ENCODE data around the gene HERC5.

Gene HERC5

GRCh38 chr4:88456670-88457306, at the start of gene HERC5:
Gene HERC5, plus strand, starts transcription at chr4:88457119. Its CDS starts 151 bp downstream, at chr4:88457270.
- TF ChIP-seq, protein P1, sequence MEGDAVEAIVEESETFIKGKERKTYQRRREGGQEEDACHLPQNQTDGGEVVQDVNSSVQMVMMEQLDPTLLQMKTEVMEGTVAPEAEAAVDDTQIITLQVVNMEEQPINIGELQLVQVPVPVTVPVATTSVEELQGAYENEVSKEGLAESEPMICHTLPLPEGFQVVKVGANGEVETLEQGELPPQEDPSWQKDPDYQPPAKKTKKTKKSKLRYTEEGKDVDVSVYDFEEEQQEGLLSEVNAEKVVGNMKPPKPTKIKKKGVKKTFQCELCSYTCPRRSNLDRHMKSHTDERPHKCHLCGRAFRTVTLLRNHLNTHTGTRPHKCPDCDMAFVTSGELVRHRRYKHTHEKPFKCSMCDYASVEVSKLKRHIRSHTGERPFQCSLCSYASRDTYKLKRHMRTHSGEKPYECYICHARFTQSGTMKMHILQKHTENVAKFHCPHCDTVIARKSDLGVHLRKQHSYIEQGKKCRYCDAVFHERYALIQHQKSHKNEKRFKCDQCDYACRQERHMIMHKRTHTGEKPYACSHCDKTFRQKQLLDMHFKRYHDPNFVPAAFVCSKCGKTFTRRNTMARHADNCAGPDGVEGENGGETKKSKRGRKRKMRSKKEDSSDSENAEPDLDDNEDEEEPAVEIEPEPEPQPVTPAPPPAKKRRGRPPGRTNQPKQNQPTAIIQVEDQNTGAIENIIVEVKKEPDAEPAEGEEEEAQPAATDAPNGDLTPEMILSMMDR (IDR thresholded peaks at IDR 0.05; ENCODE audit: low read depth, low read length) = peak; percentile 55
- H3K4me3 ChIP-seq (ENCODE audit: low read depth, low read length) = peak within 1 kb of the TSS; percentile 61

DNA sequence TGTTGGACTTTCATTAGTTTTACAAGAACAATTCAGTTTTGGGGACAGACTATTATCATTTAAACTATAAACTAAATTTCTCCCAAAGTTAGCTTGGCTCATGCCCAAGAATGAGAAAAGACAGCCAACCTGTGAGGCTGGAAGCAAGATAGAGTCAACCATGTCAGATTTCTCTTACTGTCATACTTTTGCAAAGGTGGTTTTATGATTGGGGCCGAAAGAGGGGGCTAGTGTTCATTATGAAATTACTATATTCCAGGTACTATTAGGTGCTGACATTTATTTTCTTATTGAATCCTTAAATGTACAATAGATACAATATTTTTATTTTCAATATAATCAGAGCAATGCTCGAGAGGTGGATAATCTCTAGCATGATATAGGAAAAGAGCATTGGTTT, 47.7 kb upstream of the HERC5 start:
- TF ChIP-seq, protein P1 (IDR thresholded peaks at IDR 0.05; ENCODE audit: low read depth, low read length) = no peak
- H3K4me3 ChIP-seq (ENCODE audit: low read depth, low read length) = no peak overlapping the region

DNA sequence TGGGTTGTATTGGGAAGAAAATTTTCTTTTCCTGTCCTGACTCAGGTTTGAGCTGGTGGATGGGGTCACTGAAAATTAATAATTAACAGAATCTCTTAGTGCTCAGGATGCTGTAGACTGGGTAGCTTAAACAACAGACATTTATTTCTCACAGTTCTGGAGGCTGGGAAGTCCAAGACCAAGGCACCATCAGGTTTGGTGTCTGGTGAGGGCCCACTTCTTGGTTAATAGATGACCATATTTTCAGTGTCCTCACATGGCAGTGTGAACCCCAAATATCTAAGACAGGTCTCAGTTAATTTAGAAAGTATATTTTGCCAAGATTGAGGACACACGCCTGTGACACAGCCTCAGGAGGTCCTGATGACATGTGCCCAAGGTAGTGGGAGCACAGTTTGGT, 47.1 kb upstream of the HERC5 start:
- H3K4me3 ChIP-seq (ENCODE audit: low read depth, low read length) = no peak overlapping the region
- TF ChIP-seq, protein P1 (IDR thresholded peaks at IDR 0.05; ENCODE audit: low read depth, low read length) = no peak

GRCh38 chr4:88411491-88412096, 45.3 kb upstream of the HERC5 start:
- TF ChIP-seq, protein P1 (IDR thresholded peaks at IDR 0.05; ENCODE audit: low read depth, low read length) = no peak
- no peak overlapping the region for H3K4me3 ChIP-seq (ENCODE audit: low read depth, low read length)

- TF ChIP-seq, protein P1 (IDR thresholded peaks at IDR 0.05; ENCODE audit: low read depth, low read length) = no peak
Measured at GRCh38 chr4:88413801-88414200, 43.1 kb upstream of the HERC5 start.

GRCh38 chr4:88414755-88415154, 42.2 kb upstream of the HERC5 start:
- TF ChIP-seq, protein P1 (IDR thresholded peaks at IDR 0.05; ENCODE audit: low read depth, low read length) = no peak
- no peak overlapping the region for H3K4me3 ChIP-seq (ENCODE audit: low read depth, low read length)

More at GRCh38 chr4:88413801-88414200, 43.1 kb upstream of the HERC5 start:
- no peak overlapping the region for H3K4me3 ChIP-seq (ENCODE audit: low read depth, low read length)

GRCh38 chr4:88415982-88416381, 40.9 kb upstream of the HERC5 start:
- TF ChIP-seq, protein P1 (IDR thresholded peaks at IDR 0.05; ENCODE audit: low read depth, low read length) = no peak
- no peak overlapping the region for H3K4me3 ChIP-seq (ENCODE audit: low read depth, low read length)

Data from WI38 (cell line).